Right ventricle myocardium inferior (tissue), 1 donor: ENCODE results near the gene GNAI3. TPM values are rescaled to one million over a fixed set of nuclear protein-coding genes. Genes with fewer than 3 reads are reported as not detected.

Experiments used
- ATAC-seq: fragments of 200-7000 bp; cut with Tn5 transposase; one replicate; pipeline ENCODE4 v1.9.1; 2020; ENCODE audit warnings: mild to moderate bottlenecking, moderate library complexity
- DNase-seq: peaks from one replicate; pipeline ENCODE4 v3.0.0; 2021; ENCODE audit errors: missing footprints
- intact Hi-C: fragments of 100-400 bp; cut with DNase I; formaldehyde crosslinking; loops from one replicate; pipeline ENCODE4 v1.11.0; 2022
- total RNA-seq: library from RNA; stranded (reverse); fragmentation: NEBNext Ultra II Directional; extraction: Animal tissue kit (Norgen Biotek cat#: 25700); gene quantifications from one replicate; pipeline ENCODE4 v1.2.1, GENCODE V29; 2021
- donor health status: DM: no; HTN: yes; CAD: no; lungs with severe emphysema.

GNAI3 gene
- total RNA-seq, 1 donor from 2014 or later = 2.3 TPM

DNA sequence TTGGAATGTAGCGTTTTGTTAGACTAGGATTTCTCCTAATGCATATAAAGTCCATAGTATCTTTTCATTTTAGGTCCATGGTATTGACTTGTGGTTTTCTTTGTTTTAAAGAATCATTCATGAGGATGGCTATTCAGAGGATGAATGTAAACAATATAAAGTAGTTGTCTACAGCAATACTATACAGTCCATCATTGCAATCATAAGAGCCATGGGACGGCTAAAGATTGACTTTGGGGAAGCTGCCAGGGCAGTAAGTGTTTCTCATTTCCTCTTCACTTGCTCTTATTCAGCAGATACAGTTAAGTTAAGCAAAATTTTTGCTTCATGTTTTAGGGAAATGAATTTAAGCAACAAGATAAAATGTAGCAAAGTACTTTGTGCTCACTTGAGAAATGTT, 25.4 kb downstream of the GNAI3 start:
- intact Hi-C loops = no loop called here
- peak; percentile 55 for ATAC-seq
- DNase-seq = no peak

DNA sequence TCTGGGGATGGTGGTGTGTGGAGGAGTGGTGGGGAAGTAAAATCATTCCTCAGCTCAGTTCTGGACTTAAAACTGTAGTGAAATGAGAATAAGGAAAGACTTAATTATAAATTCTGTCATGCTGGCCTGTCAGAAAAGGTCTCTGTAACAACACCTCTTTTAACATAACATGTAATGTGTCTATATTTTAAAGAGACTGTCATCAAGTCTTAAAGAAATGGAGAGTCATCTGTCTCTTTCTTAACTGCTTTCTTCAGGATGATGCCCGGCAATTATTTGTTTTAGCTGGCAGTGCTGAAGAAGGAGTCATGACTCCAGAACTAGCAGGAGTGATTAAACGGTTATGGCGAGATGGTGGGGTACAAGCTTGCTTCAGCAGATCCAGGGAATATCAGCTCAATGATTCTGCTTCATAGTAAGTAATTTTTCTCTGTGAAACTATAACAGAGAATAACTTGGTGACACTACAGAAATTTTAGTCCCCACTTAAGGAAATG, 30.6 kb downstream of the GNAI3 start:
- ATAC-seq = no peak
- intact Hi-C loops = loop anchor here (2.0 to 5.0 kb wide), 2 partner anchors 20 to 38 kb away; partner anchors contain the start of genes AMPD2 and GNAT2
- DNase-seq = no peak

DNA sequence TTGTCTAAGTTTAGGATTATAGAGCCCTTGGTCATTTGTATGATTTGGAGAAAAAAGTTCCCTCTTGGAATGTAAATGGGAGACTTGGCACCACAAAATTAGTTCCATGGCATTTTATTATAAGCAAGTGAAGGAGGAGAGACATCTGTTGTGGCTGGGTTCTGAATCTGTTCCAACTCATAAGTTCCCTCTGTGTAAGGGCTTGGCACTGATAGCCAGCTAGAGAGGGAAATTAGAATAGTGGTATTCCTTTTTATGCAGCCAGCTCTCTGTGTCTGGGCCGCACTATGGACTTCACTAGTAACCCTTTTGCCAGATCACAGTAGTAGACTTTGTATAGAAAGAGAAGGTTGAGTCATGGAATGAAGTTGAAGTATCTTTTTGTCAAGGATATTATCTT, 31.1 kb downstream of the GNAI3 start:
- DNase-seq (no peak), ATAC-seq (peak; percentile 69)
- intact Hi-C loops = loop anchor here (2.0 to 5.0 kb wide), 2 partner anchors 19 to 38 kb away; partner anchors contain the start of genes AMPD2 and GNAT2

DNA sequence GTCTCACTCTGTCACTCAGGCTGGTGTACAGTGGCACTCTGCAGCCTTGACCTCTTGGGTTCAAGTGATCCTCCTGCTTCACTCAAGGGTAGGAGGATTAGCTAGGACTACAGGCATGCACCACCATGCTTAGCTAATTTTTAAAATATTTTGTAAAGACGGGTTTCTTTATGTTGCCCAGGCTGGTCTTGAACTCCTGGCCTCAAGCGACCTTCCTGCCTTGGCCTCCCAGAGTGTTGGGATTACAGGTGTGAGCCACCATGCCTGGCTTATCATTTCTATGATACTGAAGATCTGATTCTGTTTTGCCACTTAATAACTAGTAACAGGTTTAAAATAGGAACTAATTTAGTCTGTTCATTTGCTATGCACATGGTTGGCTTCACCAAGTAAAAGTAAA, 33.6 kb downstream of the GNAI3 start:
- DNase-seq (no peak), ATAC-seq (no peak)
- intact Hi-C loops = no loop called here

DNA sequence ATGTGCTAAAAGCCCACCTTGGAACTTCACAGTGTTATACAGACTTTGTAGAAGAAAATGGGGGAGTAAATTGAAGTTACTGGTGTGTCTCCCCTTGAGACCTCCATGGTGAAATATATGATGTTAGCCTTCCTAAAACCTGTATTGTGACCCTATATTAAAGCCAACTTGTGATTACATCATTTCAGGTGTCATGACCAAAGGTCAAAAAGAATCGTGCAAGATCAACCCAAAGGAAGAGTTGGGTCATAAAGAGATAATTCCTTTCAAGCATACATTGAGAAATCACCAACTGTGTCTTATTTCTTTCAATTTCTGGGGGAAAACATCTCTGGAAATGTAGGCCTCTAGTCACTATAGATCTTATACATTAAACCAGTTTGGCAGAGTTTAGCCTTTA, 36.4 kb downstream of the GNAI3 start:
- DNase-seq = no peak
- ATAC-seq = no peak
- intact Hi-C loops = no loop called here

DNA sequence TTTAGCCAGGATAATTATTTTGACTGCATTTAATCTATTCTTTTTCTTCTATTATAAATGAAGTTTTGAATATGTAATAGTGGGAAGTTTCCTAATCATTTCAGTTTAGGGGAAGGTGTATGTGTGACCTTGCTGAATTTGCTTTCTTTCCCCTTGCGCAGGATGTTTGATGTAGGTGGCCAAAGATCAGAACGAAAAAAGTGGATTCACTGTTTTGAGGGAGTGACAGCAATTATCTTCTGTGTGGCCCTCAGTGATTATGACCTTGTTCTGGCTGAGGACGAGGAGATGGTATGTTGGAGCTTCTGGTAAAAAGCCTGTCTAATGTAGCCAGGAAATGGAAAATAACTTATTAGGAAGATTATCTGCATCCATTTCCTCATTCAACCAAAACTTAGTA, 37.6 kb downstream of the GNAI3 start:
- intact Hi-C loops = no loop called here
- DNase-seq = no peak
- ATAC-seq = no peak

DNA sequence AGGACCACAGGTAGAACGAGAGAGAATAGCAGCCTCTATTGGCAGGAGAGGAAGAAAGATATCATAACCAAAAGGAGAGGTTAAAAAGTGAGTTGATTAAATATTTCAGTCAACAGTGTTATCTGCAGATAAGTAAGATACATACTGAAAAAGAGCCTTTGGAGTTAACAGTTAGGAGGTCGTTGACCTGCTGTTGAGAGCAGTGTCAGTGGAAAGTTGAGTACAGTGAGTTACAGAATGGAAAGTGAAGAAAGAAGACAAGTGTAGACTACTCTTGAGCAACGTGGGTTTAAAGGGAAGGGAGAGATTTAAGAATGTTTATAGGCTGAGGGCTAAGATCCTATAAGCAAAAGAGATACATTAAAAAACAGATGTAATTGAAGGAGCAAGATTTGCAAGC, 40.8 kb downstream of the GNAI3 start:
- DNase-seq (no peak), ATAC-seq (no peak)
- intact Hi-C loops = no loop called here

DNA sequence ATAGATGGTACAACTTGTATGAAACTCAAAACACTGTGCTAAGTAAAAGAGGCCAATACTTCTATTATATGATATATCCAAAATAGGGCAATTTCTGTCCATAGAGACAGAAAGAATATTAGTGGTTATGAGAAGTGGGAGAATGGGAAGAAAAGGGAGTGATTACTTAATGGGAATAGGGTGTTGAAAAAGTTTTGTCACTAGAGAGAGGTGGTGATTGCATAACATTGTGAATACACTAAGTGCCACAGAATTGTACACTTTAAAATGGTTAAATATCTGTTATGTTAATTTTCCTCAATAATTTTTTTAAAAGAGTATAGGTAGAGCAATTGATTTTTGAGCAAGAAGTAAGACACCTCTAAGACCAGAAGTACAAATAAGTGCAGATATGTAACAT, 41.3 kb downstream of the GNAI3 start:
- no peak for ATAC-seq
- intact Hi-C loops = no loop called here
- no peak for DNase-seq

DNA sequence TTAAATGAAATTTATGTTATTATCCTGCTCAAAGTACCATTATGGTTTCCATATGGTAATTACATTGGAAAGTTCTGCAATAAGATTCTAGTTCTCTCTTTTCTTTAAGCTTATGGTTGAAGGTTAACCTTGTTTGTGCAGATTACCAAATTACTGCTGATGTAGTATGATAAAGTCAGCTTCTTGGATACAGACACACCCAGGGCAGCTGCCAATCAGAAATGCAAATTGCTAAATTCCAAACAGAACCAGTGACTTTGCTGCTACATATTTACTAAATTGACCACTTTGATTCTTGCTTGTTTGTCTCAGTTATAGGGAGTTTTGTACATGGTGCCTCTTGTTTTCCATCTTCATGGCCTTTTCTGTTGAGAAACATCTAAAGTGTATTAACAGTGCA, 44.5 kb downstream of the GNAI3 start:
- no peak for ATAC-seq
- intact Hi-C loops = no loop called here
- DNase-seq = no peak

DNA sequence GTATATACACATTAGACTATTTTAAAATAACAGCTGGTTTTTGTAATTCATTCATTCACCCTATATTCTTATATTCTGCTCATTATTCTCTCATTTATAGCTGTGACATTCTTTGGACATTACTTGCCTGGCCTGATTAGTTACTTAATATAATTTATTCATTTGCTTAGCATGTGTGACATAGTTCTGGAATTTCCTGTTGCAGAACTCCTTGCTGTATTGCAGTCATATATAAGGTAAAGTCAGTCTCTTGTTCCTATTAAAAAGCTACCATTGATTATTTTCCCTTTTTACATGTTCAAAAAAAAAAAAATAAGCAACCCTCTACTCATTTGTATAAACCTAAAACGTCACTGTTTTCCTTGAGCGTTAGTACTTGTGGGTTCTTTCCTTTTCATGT, 47.1 kb downstream of the GNAI3 start:
- intact Hi-C loops = no loop called here
- ATAC-seq = no peak

DNA sequence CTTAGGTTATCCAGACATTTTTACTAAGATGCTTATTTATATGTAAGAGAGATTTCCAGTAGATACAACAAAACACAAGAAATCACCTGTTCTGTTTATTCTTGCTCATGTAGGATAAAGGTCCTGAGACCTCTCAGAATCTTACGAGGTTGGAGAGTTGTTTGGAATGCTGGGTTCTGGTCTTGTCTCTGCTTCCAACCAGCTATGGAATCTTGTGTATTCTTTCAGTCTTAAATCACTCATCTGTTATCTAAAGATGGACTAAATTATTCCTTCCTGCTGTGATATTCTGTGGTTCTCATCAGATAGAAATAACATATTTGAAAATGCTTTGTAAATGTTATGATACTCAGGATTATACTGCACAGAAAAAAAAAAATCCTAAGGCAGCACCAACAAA, 49.7 kb downstream of the GNAI3 start:
- ATAC-seq (no peak), DNase-seq (no peak)
- intact Hi-C loops = loop anchor here (2.0 kb wide), 1 partner anchor 19 kb away; no protein-coding TSS in a partner anchor

More for the DNA sequence above, 47.1 kb downstream of the GNAI3 start:
- DNase-seq = no peak

DNA sequence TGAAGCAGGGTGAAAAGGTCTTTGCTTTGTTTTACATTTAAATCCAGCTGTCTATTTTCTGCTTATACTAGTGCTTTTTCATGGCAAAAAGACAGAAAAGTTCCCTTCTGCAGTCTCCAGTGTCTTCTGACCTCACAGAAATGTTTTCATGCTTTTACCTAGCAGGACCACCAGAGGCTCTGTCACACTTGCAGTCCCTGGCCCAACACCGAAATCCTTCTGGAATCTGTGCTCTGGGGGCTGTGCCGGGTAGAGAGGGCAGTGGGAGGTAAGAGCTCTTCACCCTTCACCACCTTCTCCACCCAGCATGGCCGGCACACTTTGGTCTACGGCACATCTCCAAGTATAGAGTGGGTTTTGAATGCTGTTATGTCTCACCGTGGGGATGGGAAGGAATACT, 50.2 kb downstream of the GNAI3 start:
- DNase-seq (no peak), ATAC-seq (no peak)
- intact Hi-C loops = loop anchor here (2.0 kb wide), 1 partner anchor 20 kb away; no protein-coding TSS in a partner anchor

DNA sequence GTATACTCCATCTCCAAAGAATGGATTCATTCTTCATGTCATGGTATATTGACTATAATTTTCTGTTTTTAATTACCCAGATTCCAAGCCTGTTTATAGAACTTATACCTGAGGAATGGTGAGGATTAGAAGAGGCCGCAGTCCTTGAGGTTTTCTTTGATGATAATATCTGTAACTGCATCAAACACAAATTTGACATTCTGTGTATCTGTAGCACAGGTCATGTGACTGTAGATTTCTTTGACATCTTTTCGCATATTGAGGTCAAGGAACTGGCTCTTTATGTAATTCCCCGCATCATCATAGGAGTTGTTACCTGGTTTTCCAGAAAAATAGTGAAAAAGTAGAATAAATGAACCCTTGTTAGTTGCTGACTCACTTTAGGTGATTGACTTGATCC, 54.8 kb downstream of the GNAI3 start:
- DNase-seq (no peak), ATAC-seq (no peak)
- intact Hi-C loops = no loop called here

DNA sequence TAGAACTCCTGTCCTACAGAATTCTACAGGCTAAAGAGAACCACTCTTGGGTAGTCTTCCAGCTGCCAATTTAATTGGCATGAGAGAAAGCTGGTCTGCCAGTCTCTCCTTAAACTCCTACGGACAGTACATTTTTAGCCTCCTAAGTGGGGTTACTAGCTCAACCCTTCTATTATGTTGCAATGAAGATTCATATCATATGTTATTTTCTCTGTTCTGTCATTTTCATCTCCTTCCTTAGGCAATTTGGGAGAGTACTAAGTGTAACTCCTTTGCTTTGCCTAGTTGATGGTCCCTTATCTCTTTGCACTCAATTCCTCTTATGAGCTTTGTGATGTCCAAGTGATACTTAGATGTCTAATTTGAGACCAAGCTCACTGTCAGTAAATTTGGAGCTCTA, 57.0 kb downstream of the GNAI3 start:
- ATAC-seq = no peak
- DNase-seq = no peak
- intact Hi-C loops = no loop called here

DNA sequence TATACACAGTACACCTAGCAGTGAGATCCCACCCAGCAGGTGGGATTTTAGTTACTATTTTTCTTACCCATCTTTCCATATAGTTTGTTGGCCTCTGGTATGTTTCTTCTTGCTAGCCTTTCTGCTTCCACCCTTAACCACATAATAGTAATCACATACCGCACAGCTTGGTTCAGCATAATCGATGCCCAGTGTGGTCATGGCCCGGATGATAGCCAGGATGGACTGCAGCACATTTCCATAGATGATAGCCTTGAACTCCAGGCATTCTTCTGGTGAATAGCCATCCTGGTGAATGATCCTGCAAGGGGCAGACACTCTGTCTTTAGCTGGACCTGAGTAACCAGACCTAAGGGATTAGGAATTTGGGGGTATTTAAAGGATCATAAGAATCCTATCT, 61.5 kb downstream of the GNAI3 start:
- DNase-seq = no peak
- ATAC-seq = no peak
- intact Hi-C loops = no loop called here

DNA sequence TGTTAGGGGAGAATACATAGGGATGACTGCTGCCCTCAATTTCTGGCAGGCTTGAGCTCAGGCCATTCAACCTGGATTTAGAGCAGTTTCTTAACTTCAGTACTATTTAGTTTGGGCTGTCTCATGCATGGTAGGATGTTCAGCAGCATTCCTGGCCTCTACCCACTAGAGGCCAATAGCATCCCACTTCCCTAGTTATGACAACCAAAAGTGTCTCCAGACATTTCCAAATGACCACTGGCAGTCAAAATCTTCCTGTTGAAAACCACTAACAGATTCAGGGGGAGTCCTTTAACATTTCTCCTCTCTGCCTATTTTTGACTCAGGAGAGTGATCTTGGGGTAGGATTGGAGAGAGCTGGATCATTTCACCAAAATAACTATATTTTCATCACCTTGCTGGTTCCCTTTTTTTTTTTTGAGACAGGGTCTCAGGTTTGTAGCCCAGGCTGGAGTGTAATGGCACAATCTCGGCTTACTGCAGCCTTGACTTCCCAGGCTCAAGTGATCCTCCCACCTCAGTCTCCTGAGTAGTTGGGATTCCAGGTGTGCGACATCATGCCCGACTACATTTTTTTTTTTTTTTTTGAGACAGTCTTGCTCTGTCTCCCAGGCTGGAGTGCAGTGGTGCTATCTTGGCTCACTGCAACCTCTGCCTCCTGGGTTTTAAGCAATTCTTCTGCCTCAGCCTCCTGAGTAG, 62.3 kb downstream of the GNAI3 start:
- intact Hi-C loops = no loop called here
- DNase-seq (no peak), ATAC-seq (no peak)

DNA sequence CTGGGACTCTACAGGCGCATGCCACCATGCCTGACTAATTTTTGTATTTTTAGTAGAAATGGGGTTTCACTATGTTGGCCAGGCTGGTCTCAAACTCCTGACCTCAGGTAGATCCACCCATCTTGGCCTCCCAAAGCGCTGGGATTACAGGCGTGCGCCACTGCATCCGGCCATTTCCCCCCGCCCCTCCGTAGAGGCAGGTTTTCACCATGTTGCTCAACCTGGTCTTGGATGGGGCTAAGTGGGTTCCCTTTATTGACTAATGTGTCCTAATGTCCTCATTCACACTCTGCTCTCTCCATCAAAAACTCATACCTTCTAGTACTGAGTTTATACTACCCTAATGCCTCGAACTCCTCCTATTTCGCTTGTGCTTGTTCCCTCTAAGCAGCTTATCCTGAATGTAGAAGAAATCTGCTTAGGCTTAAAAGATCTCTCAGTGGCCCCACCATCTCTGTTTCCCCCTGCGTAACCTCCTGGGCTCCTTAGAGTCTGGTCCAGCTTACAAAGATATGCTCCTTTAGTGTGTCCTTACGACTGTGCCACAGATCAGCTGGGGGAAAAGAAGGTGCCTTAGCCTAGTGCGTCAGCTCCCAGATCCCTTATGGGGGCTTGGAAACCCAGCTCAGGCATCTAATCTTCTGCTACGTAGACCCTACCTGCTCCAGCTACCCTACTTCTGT, 63.0 kb downstream of the GNAI3 start:
- ATAC-seq (no peak), DNase-seq (no peak)
- intact Hi-C loops = no loop called here

DNA sequence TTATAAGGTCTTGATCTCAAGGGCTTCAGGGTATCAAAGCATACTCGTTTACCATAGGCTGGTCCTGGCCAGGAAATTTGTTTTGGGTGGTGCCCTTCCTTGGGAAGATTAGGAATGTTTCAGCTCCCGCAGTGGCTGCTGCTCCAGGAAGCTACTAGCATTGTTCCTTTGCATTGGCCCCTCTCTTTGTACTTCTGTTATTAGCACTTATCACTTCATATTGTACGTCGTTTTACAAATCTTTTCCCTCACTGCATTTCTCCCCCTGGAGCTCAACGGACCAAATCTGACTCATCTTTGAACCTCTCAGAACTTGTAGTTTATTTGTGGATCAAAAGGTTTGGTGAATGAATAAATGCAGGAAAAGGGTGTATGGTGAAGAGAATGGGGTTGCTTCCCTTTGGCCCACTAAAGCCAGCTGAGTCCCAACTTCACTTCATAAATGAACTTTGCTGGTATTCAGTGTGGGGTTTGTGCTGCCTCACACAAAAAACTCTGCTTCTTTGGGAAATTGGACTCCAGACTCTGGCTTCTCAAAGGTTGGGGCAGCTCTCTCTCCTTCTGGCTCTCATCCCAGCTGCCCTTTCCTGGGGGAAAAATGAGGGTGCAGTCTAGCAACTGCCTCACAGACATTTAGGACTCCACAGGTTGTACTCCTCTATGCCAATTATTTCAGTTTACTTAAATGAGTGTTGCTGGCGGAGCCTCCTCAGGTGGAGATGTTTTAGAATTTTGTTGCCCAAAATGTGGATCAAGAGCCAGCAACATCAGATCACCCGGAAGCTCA, 65.1 kb downstream of the GNAI3 start:
- no peak for DNase-seq
- no peak for ATAC-seq
- intact Hi-C loops = no loop called here

DNA sequence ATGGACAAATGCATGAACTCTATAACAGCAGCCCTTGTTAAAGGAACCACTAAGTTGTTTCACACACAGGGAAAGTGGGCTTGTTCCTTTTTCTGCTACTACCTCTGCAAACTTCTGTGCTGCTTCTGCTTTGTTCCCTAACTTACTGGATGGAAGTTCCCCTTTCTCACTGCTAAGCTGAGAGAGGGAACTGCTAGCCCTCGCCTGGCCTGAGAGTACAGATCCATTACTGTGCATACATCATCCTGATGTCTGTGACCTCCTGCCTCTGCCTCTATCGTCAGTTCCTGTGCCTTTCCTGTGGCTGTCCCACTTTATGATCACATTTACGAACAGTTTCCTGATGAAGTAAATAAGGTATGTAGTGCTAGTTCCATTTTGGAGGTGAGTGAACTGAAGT, 67.5 kb downstream of the GNAI3 start:
- DNase-seq (no peak), ATAC-seq (no peak)
- intact Hi-C loops = loop anchor here (5.0 kb wide), 1 partner anchor 39 kb away; no protein-coding TSS in a partner anchor
